IMR-90 (cell line): Measurements from ENCODE around the gene DHFR. TPM values are rescaled to one million over a fixed set of nuclear protein-coding genes. Genes with fewer than 3 reads are reported as not detected.

Source experiments
- ATAC-seq: fragments of 200-7000 bp; cut with Tn5 transposase; 2 replicates; pipeline ENCODE4 v1.9.1; 2020; ENCODE audit warnings: low read depth, mild to moderate bottlenecking, moderate library complexity
- BruUV-seq: library from RNA; stranded (reverse); fragments of 400-500 nt; replicated peaks from 2 replicates; lab custom pipeline; 2021; lab: Mats Ljungman, UMichigan
- CTCF ChIA-PET: fragments of 300-600 bp; formaldehyde crosslinking; extraction: SDS; loops from one replicate; lab custom pipeline; 2021; ENCODE audit warnings: antibody characterized with exemption; lab: Yijun Ruan, JAX
- POLR2A ChIA-PET: fragments of 300-600 bp; sonication (Branson Sonifier 250); formaldehyde crosslinking; loops from one replicate; lab custom pipeline; 2022; ENCODE audit warnings: antibody characterized with exemption; ENCODE audit not compliant: unreplicated experiment; lab: Charles Lee
- DNase-seq: peaks from one replicate; pipeline ENCODE4 v3.0.0; 2013
- H2AFZ ChIP-seq: replicated peaks from 2 replicates; pipeline ENCODE3; 2013; ENCODE audit warnings: low read length, mild to moderate bottlenecking; ENCODE audit not compliant: poor library complexity
- H2AK5ac ChIP-seq: 2 replicates; pipeline ENCODE4 v1.6.1; 2013; ENCODE audit warnings: low read depth, low read length, inconsistent platforms
- H2AK9ac ChIP-seq: replicated peaks from 2 replicates; pipeline ENCODE3; 2013; ENCODE audit warnings: mild to moderate bottlenecking, low read depth, low read length, moderate library complexity; ENCODE audit not compliant: poor library complexity
- H2BK120ac ChIP-seq: 2 replicates; pipeline ENCODE4 v1.6.1; 2013; ENCODE audit warnings: low read depth, low read length, inconsistent platforms
- H2BK15ac ChIP-seq: 3 replicates; pipeline ENCODE4 v1.6.1; 2013; ENCODE audit warnings: low read depth, low read length, inconsistent platforms
- H2BK20ac ChIP-seq: 2 replicates; pipeline ENCODE4 v1.6.1; 2013; ENCODE audit warnings: low read depth, mild to moderate bottlenecking, inconsistent platforms, low read length, moderate library complexity
- H2BK5ac ChIP-seq: 2 replicates; pipeline ENCODE4 v1.6.1; 2013; ENCODE audit warnings: mild to moderate bottlenecking, low read depth, low read length, inconsistent platforms; ENCODE audit not compliant: poor library complexity, severe bottlenecking
- H3K14ac ChIP-seq: replicated peaks from 2 replicates; pipeline ENCODE4 v1.6.1; 2013; ENCODE audit warnings: low read depth, low read length, inconsistent platforms
- H3K18ac ChIP-seq: 2 replicates; pipeline ENCODE4 v1.6.1; 2013; ENCODE audit warnings: low read depth, low read length, control low read depth
- H3K23ac ChIP-seq: 2 replicates; pipeline ENCODE4 v1.6.1; 2013; ENCODE audit warnings: low read depth, low read length, inconsistent platforms
- H3K27ac ChIP-seq: 2 replicates; pipeline ENCODE4 v1.5.1; 2013; ENCODE audit warnings: mild to moderate bottlenecking, control low read depth, low read length; ENCODE audit not compliant: insufficient read depth
- H3K27me3 ChIP-seq: 2 replicates; pipeline ENCODE4 v1.6.1; 2013; ENCODE audit warnings: low read length; ENCODE audit not compliant: control insufficient read depth, insufficient read depth
- H3K36me3 ChIP-seq: 2 replicates; pipeline ENCODE4 v1.6.1; 2013; ENCODE audit warnings: low read length, mixed read lengths; ENCODE audit not compliant: control insufficient read depth, insufficient read depth
- H3K4ac ChIP-seq: 2 replicates; pipeline ENCODE4 v1.6.1; 2013; ENCODE audit warnings: low read depth, low read length, inconsistent platforms
- H3K4me1 ChIP-seq: 2 replicates; pipeline ENCODE4 v1.6.1; 2013; ENCODE audit warnings: low read length, mixed read lengths; ENCODE audit not compliant: control insufficient read depth, insufficient read depth
- H3K4me2 ChIP-seq: 2 replicates; pipeline ENCODE4 v1.6.1; 2013; ENCODE audit warnings: low read depth, mild to moderate bottlenecking, control low read depth, low read length, moderate library complexity
- H3K4me3 ChIP-seq: 2 replicates; pipeline ENCODE4 v1.5.1; 2013; ENCODE audit warnings: low read depth, mild to moderate bottlenecking, control low read depth, low read length, moderate library complexity; ENCODE audit not compliant: insufficient read depth
- H3K56ac ChIP-seq: 2 replicates; pipeline ENCODE4 v1.6.1; 2013; ENCODE audit warnings: low read length, inconsistent platforms; ENCODE audit not compliant: insufficient read depth; ENCODE audit errors: extremely low read depth
- H3K79me1 ChIP-seq, 2 experiments: 2 replicates each; pipeline ENCODE4 v1.6.1; 2013; ENCODE audit warnings: low read length in 2 of 2, inconsistent platforms in 1 of 2, low read depth in 1 of 2
- H3K9ac ChIP-seq: 2 replicates; pipeline ENCODE4 v1.6.1; 2013; ENCODE audit warnings: low read depth, low read length, control low read depth
- H3K9me1 ChIP-seq: 2 replicates; pipeline ENCODE4 v1.6.1; 2013; ENCODE audit warnings: low read length, inconsistent platforms; ENCODE audit not compliant: insufficient read depth
- H3K9me3 ChIP-seq: 2 replicates; pipeline ENCODE4 v1.6.1; 2013; ENCODE audit warnings: low read length; ENCODE audit not compliant: control insufficient read depth, insufficient read depth
- H4K20me1 ChIP-seq: 2 replicates; pipeline ENCODE4 v1.6.1; 2013; ENCODE audit warnings: low read length, inconsistent platforms; ENCODE audit not compliant: insufficient read depth
- H4K5ac ChIP-seq: 2 replicates; pipeline ENCODE4 v1.6.1; 2013; ENCODE audit warnings: mild to moderate bottlenecking, low read depth, low read length, control low read depth
- H4K8ac ChIP-seq, 2 experiments: 2 replicates each; pipeline ENCODE4 v1.6.1; 2013; ENCODE audit warnings: low read depth in 2 of 2, low read length in 2 of 2, control low read depth in 1 of 2, inconsistent platforms in 1 of 2
- H4K91ac ChIP-seq: 2 replicates; pipeline ENCODE4 v1.6.1; 2013; ENCODE audit warnings: low read depth, low read length, inconsistent platforms; ENCODE audit not compliant: insufficient read depth
- BHLHE40 ChIP-seq: fragments of 150-350 bp; IDR thresholded peaks from 2 replicates; pipeline ENCODE4 v1.6.1; 2016; ENCODE audit warnings: mild to moderate bottlenecking, low read depth, low read length
- CEBPB ChIP-seq: IDR thresholded peaks from 2 replicates; pipeline ENCODE4 v1.6.1; 2012; ENCODE audit warnings: low read depth, low read length, improper control_type of control experiment
- CHD1 ChIP-seq: IDR thresholded peaks from 2 replicates; pipeline ENCODE4 v1.6.1; 2012; ENCODE audit warnings: low read depth, low read length, improper control_type of control experiment
- FOS ChIP-seq: fragments of 150-350 bp; IDR thresholded peaks from 2 replicates; pipeline ENCODE4 v1.6.1; 2016; ENCODE audit warnings: low read depth, low read length
- MAFK ChIP-seq: IDR thresholded peaks from 2 replicates; pipeline ENCODE4 v1.6.1; 2012; ENCODE audit warnings: low read depth, low read length, improper control_type of control experiment
- MAZ ChIP-seq: IDR thresholded peaks from 2 replicates; pipeline ENCODE4 v1.6.1; 2012; ENCODE audit warnings: low read depth, mild to moderate bottlenecking, low read length, improper control_type of control experiment, moderate library complexity, borderline replicate concordance
- MXI1 ChIP-seq: IDR thresholded peaks from 2 replicates; pipeline ENCODE4 v1.6.1; 2012; ENCODE audit warnings: low read depth, mild to moderate bottlenecking, low read length, moderate library complexity, borderline replicate concordance
- NFE2L2 ChIP-seq: fragments of 150-350 bp; IDR thresholded peaks from 2 replicates; pipeline ENCODE4 v1.6.1; 2016; ENCODE audit warnings: low read depth, mild to moderate bottlenecking, low read length
- POLR2A ChIP-seq: IDR thresholded peaks from 2 replicates; pipeline ENCODE4 v1.6.1; 2012; ENCODE audit warnings: mild to moderate bottlenecking, low read depth, low read length
- RAD21 ChIP-seq: IDR thresholded peaks from 2 replicates; pipeline ENCODE4 v1.6.1; 2012; ENCODE audit warnings: low read length, improper control_type of control experiment
- RCOR1 ChIP-seq: IDR thresholded peaks from 2 replicates; pipeline ENCODE4 v1.6.1; 2012; ENCODE audit warnings: mild to moderate bottlenecking, low read length, improper control_type of control experiment; ENCODE audit not compliant: insufficient replicate concordance
- RFX5 ChIP-seq: IDR thresholded peaks from 2 replicates; pipeline ENCODE4 v1.8.0; 2012; ENCODE audit warnings: low read depth, mild to moderate bottlenecking, low read length, moderate library complexity
- SMC3 ChIP-seq: fragments of 150-350 bp; IDR thresholded peaks from 2 replicates; pipeline ENCODE4 v1.6.1; 2016; ENCODE audit warnings: low read depth, mild to moderate bottlenecking, antibody characterized with exemption, low read length, moderate library complexity
- WGBS, 2 experiments: methylation state at CpG; one replicate each; pipeline versions ENCODE4 v1.1.5 to v1.1.7; 2013; ENCODE audit warnings: missing lambda C conversion rate in 2 of 2; ENCODE audit not compliant: insufficient read length in 1 of 2; ENCODE audit errors: extremely low coverage in 2 of 2; 5-methylcytosine and 5-hydroxymethylcytosine counted together
- dilution Hi-C: fragments of 300-500 bp; cut with HindIII; formaldehyde crosslinking; loops from one replicate; pipeline ENCODE4 v1.14.3; 2018; ENCODE audit warnings: low sequenced_read_pairs; ENCODE audit not compliant: unreplicated experiment
- in situ Hi-C: fragments of 300-500 bp; cut with MboI; formaldehyde crosslinking; loops from 3 replicates; pipeline ENCODE4 v1.14.3; 2019; ENCODE audit warnings: low sequenced_read_pairs, inconsistent platforms, mixed read lengths
- intact Hi-C: fragments of 100-400 bp; cut with micrococcal nuclease; formaldehyde crosslinking; loops from 2 replicates; pipeline ENCODE4 v1.10.0; 2022
- polyA plus RNA-seq, 3 experiments: library from polyadenylated mRNA; depleted of rRNA; stranded (reverse); fragments of >200 nt; gene quantifications; 2 replicates each; pipeline ENCODE4 v1.2.3, GENCODE V29; 2012; ENCODE audit warnings: low replicate concordance in 1 of 3
- total RNA-seq: library from RNA; depleted of rRNA; stranded (reverse); fragments of >200 nt; gene quantifications from 2 replicates; pipeline ENCODE4 v1.2.3, GENCODE V29; 2012
- TF ChIP-seq, protein P1 (sequence below): fragments of 150-350 bp; IDR thresholded peaks from 2 replicates; pipeline ENCODE4 v1.6.1; 2016; ENCODE audit warnings: low read depth, mild to moderate bottlenecking, low read length, moderate library complexity, borderline replicate concordance
- TF ChIP-seq, protein P2 (sequence below): fragments of 150-350 bp; IDR thresholded peaks from 2 replicates; pipeline ENCODE4 v1.6.1; 2017; ENCODE audit warnings: mild to moderate bottlenecking, antibody characterized with exemption, low read length, low read depth
- TF ChIP-seq, protein P3 (sequence below): conservative IDR thresholded peaks from 2 replicates; pipeline ENCODE4 v1.5.1; 2012; ENCODE audit warnings: mild to moderate bottlenecking, low read depth, low read length, improper control_type of control experiment

Gene DHFR
- total and polyA plus RNA-seq, 2 of the 4 experiments (the other 2 are of a cell fraction) = 20.6 to 29.4 TPM

DNA sequence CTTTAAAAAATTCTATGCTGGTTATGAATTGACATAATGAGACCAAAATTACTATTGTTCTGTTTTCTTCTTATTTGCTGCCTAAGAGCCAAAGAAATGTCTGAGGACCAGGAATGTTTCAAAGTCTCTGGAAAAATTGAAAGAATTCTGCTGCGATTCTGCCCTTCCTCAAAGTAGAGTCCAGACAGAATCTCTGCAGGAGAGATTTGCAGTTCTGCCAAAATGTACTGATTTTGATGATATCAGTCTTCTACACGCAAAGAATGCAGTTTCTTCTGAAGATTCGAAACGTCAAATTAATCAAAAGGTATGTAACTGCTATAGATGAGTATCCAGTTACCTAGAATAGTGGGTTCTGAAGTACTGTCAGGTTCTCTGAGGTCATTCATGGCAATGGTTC is 10.3 kb upstream of the DHFR start:
- in situ Hi-C loops = no loop called here
- intact Hi-C loops = no loop called here
- H3K9me3 ChIP-seq = no peaks in the 10 kb centered on the region

More for the DNA sequence above, 10.3 kb upstream of the DHFR start:
- TF ChIP-seq, protein P1, sequence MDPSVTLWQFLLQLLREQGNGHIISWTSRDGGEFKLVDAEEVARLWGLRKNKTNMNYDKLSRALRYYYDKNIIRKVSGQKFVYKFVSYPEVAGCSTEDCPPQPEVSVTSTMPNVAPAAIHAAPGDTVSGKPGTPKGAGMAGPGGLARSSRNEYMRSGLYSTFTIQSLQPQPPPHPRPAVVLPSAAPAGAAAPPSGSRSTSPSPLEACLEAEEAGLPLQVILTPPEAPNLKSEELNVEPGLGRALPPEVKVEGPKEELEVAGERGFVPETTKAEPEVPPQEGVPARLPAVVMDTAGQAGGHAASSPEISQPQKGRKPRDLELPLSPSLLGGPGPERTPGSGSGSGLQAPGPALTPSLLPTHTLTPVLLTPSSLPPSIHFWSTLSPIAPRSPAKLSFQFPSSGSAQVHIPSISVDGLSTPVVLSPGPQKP = no peak
- TF ChIP-seq, protein P2, sequence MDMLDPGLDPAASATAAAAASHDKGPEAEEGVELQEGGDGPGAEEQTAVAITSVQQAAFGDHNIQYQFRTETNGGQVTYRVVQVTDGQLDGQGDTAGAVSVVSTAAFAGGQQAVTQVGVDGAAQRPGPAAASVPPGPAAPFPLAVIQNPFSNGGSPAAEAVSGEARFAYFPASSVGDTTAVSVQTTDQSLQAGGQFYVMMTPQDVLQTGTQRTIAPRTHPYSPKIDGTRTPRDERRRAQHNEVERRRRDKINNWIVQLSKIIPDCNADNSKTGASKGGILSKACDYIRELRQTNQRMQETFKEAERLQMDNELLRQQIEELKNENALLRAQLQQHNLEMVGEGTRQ = no peak
- TF ChIP-seq, protein P3, sequence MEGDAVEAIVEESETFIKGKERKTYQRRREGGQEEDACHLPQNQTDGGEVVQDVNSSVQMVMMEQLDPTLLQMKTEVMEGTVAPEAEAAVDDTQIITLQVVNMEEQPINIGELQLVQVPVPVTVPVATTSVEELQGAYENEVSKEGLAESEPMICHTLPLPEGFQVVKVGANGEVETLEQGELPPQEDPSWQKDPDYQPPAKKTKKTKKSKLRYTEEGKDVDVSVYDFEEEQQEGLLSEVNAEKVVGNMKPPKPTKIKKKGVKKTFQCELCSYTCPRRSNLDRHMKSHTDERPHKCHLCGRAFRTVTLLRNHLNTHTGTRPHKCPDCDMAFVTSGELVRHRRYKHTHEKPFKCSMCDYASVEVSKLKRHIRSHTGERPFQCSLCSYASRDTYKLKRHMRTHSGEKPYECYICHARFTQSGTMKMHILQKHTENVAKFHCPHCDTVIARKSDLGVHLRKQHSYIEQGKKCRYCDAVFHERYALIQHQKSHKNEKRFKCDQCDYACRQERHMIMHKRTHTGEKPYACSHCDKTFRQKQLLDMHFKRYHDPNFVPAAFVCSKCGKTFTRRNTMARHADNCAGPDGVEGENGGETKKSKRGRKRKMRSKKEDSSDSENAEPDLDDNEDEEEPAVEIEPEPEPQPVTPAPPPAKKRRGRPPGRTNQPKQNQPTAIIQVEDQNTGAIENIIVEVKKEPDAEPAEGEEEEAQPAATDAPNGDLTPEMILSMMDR = no peak
- TF ChIP-seq BHLHE40 = no peak
- TF ChIP-seq FOS = no peak
- no peak for TF ChIP-seq CEBPB
- TF ChIP-seq RAD21 = no peak
- no peak for TF ChIP-seq POLR2A
- TF ChIP-seq SMC3 = no peak
- no peak for TF ChIP-seq NFE2L2
- no peak for TF ChIP-seq MXI1
- TF ChIP-seq MAFK = no peak
- TF ChIP-seq RFX5 = no peak
- no peak for TF ChIP-seq RCOR1
- no peak for TF ChIP-seq MAZ
- no peak for TF ChIP-seq CHD1
- ChIA-PET CTCF (no interaction called here), POLR2A (no interaction called here)
- H2BK20ac ChIP-seq = no peak overlapping the region
- H4K5ac ChIP-seq = no peak overlapping the region
- H4K20me1 ChIP-seq = no peaks in the 10 kb centered on the region
- no peaks in the 10 kb centered on the region for H3K4me1 ChIP-seq
- no peak overlapping the region for H2BK120ac ChIP-seq
- no peak overlapping the region for H2BK5ac ChIP-seq
- no peak overlapping the region for H3K27ac ChIP-seq
- H3K79me1 ChIP-seq = peaks cover 4 to 11% of the 10 kb centered on the region in 2 experiments; a peak in 2 of 4 replicates
- no peak overlapping the region for H2BK15ac ChIP-seq
- H3K14ac ChIP-seq = no peak overlapping the region
- H3K23ac ChIP-seq = no peak overlapping the region
- no peak overlapping the region for H4K91ac ChIP-seq
- no peak for DNase-seq
- no peak overlapping the region for H3K4me2 ChIP-seq
- H3K9me1 ChIP-seq = no peaks in the 10 kb centered on the region
- no TSS peak for BruUV-seq
- no peak overlapping the region for H2AK9ac ChIP-seq
- H2AFZ ChIP-seq = no peak overlapping the region
- dilution Hi-C loops = no loop called here
- H3K56ac ChIP-seq = no peak overlapping the region
- H3K36me3 ChIP-seq = peaks cover 13% of the 10 kb centered on the region
- no peak overlapping the region for H4K8ac ChIP-seq
- H3K4ac ChIP-seq = no peak overlapping the region
- WGBS, 2 experiments = 100% methylated on average over 2 of the region's 4 CpGs; no CpG with 5 or more reads in 1 of the 2 experiments
- H3K27me3 ChIP-seq = no peaks in the 10 kb centered on the region
- no peak overlapping the region for H3K9ac ChIP-seq
- no peak overlapping the region for H3K4me3 ChIP-seq
- H3K18ac ChIP-seq = no peak overlapping the region
- H2AK5ac ChIP-seq = no peak overlapping the region
- ATAC-seq = no peak
